Lower leg skin (tissue), 4 donors: ENCODE data around the gene SHC3. TPM values are rescaled to one million over a fixed set of nuclear protein-coding genes. Genes with fewer than 3 reads are reported as not detected.
A peak's percentile ranks its signal among the peaks of the same experiment; 100 is the strongest.

Experiments used
- DNase-seq, 2 donors: peaks; one replicate each; pipeline ENCODE4 v3.0.0-alpha.2; 2019; ENCODE audit warnings: low spot score in 2 of 2
- H3K4me3 ChIP-seq: fragments of 200-600 bp; sonication (generic); 2 replicates; pipeline ENCODE4 v1.5.1; 2017; ENCODE audit warnings: mild to moderate bottlenecking, low read depth; ENCODE audit not compliant: poor library complexity, severe bottlenecking
- CTCF ChIP-seq, 3 donors: fragments of 450-650 bp; IDR thresholded peaks; one replicate each; pipeline ENCODE4 v1.5.1; 2016; ENCODE audit warnings: antibody characterized with exemption in 3 of 3, mild to moderate bottlenecking in 3 of 3, moderate library complexity in 2 of 3
- POLR2A ChIP-seq, 2 donors: fragments of 450-650 bp; IDR thresholded peaks; one replicate each; pipeline ENCODE4 v1.6.1; 2016 to 2017; ENCODE audit warnings: antibody characterized with exemption in 2 of 2, mild to moderate bottlenecking in 1 of 2, moderate library complexity in 1 of 2
- WGBS, 2 donors: methylation state at CpG; one replicate each; pipeline ENCODE4 v1.1.5; 2018; 5-methylcytosine and 5-hydroxymethylcytosine counted together
- intact Hi-C: fragments of 100-400 bp; cut with DNase I; formaldehyde crosslinking; loops from one replicate; pipeline ENCODE4 v1.15.0; 2023; ENCODE audit warnings: low total_unique reads
- total RNA-seq, 4 donors: library from RNA; depleted of rRNA; stranded (reverse); fragments of >200 nt; gene quantifications; one replicate each; pipeline ENCODE4 v1.1.0, GENCODE V29; 2016

Gene SHC3
- total RNA-seq, 4 donors from 2014 or later, result 0.49 to 3.7 (median 1.7) TPM

- 96 to 97% methylated on average over 10 of the region's 10 CpGs for WGBS, 2 donors
- no peak overlapping the region for H3K4me3 ChIP-seq
- intact Hi-C loops, result no loop called here
- DNase-seq, result no peak
- TF ChIP-seq CTCF (IDR thresholded peaks at IDR 0.05), result no peak
- TF ChIP-seq POLR2A (IDR thresholded peaks at IDR 0.05), result no peak
These were observed 3.8 kb upstream of the SHC3 start for GRCh38 chr9:89182369-89182768.

- 0 to 1% methylated on average over 35 of the region's 35 CpGs for WGBS, 2 donors
- intact Hi-C loops, result no loop called here
These were observed 1.5 kb upstream of the SHC3 start for GRCh38 chr9:89179895-89180734.

DNA sequence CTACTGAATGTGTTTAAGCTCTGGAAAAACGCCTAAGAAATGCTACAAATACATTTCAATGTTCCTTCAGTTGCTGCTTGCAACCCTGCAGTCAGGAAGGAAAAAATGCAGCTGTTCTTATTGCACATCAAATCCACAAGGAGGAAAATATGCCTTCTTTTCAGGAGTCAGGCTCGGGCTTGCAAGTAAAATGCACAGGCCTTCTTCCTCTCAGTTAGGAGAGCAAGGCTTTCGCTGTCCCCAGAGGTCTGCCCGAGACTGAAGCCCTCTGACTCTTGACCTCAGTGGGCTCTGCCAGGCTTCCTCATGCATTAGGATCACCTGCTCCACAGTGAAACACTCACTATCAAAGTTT is 899 bp upstream of the SHC3 start:
- WGBS, 2 donors, result 19 to 33% methylated on average over 4 of the region's 4 CpGs
- TF ChIP-seq CTCF (IDR thresholded peaks at IDR 0.05) (no peak), POLR2A (IDR thresholded peaks at IDR 0.05) (no peak)
- intact Hi-C loops, result no loop called here
- H3K4me3 ChIP-seq, result peak overlapping the region; percentile 8
- no peak for DNase-seq

More at GRCh38 chr9:89179895-89180734, 1.5 kb upstream of the SHC3 start:
- no peak for TF ChIP-seq POLR2A (IDR thresholded peaks at IDR 0.05)
- no peak for TF ChIP-seq CTCF (IDR thresholded peaks at IDR 0.05)
- DNase-seq, result peak; percentile 88 to 97
- peak overlapping the region; percentile 8 for H3K4me3 ChIP-seq

DNA sequence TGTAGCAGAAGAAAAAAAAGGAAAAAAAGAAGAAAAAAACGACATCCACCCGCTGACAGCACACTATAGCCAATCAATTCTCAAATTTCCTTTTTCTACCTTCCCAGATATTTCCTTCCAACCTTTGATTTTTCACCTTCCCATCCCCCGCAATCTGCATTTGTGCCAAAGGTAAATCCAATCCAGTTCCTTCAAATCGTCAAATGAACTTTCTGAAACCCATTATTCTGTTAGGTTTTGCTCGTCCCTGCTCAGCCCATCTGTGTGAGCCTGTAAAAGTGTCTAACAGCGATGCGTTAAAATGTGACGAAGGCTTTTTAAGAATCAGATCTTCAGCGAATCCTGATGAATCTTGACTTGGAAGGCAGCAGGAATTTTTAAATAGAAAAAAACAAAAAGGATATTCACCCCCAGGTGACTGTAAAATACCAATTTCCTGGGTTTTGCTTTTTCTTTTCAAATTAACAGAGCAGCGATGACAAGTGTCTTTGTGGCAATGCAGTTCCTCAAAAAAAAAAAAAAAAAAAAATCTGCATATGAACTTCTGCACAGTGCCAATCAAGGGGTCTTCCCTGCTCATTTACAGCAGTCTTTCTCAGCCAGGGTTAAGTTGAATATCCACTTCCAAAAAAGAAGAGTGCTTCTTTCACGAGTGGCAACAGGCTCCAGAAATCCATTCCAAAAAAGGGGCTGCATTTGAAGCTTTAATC is 367 bp upstream of the SHC3 start:
- WGBS, 2 donors, result 57 to 62% methylated on average over 11 of the region's 11 CpGs
- no peak for DNase-seq
- TF ChIP-seq POLR2A (IDR thresholded peaks at IDR 0.05) (no peak), CTCF (IDR thresholded peaks at IDR 0.05) (no peak)
- intact Hi-C loops, result no loop called here
- H3K4me3 ChIP-seq, result no peak overlapping the region

DNA sequence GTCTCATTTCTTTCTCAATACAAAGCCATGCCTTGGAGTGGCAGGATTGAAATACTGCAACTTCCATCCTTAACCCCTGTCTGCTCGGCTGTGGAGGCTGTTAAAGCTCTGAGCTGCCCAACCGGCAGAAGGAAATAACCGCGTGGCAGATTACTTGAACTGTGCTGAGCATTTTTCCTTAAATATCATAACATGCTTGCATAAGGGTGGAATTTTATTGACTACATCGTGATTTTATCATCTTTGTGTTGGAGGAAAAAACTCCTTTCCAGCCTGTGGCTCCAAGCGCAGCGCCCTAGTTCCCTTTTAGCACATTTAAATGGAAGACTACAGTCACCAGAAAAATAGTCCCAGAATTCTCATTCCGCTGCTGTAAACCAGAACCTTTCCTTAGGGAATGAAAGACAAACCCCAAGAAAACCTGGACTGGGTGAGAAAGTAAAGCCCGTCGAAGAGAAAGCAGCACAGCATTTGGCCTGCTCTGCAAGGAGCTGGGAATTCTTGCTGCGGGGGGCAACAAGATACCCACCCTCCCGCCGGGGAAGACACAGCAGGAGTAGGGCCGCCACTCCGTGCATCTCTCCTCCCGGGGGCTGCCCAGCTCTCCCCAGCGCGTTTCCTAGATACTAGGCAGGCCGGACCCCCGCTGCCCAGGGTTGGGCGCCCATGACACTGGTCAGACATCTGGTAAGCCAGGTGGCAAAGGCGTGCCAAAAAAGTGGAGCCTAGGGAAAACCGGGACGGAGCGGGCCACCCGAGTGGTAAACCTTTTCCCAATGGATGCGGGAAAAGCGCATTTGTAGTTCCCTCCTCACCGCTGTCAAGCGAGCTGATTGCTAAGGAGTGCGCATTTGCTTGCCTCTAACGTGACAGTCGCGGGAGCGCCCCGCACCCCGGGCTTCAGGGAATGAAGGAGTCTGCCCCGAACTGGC is 1.3 kb downstream of the SHC3 start:
- WGBS, 2 donors, result 14 to 15% methylated on average over 33 to 38 of the region's 38 CpGs
- peak in 1 of 2 donors; percentile 87 for DNase-seq
- TF ChIP-seq CTCF (IDR thresholded peaks at IDR 0.05) (no peak), POLR2A (IDR thresholded peaks at IDR 0.05) (no peak)
- peak overlapping the region; percentile 47 for H3K4me3 ChIP-seq
- intact Hi-C loops, result no loop called here
